HFFc6 (cell line): ENCODE results near the gene TAX1BP1. TPM values are rescaled to one million over a fixed set of nuclear protein-coding genes. Genes with fewer than 3 reads are reported as not detected.

Experiments used
- DNase-seq: peaks from one replicate; pipeline ENCODE4 v3.0.0-alpha.2; 2018
- H3K27ac Mint-ChIP-seq: 2 replicates; pipeline ENCODE4 v1.8.0; 2020; ENCODE audit warnings: mild to moderate bottlenecking, mixed read lengths
- H3K27me3 Mint-ChIP-seq: 2 replicates; pipeline ENCODE4 v1.8.0; 2021; ENCODE audit warnings: mild to moderate bottlenecking, moderate library complexity, mixed read lengths; ENCODE audit not compliant: insufficient read depth
- H3K36me3 Mint-ChIP-seq: 2 replicates; pipeline ENCODE4 v1.8.0; 2021; ENCODE audit warnings: low read depth, mixed read lengths
- H3K4me1 Mint-ChIP-seq: 2 replicates; pipeline ENCODE4 v1.8.0; 2020; ENCODE audit warnings: low read depth, mixed read lengths
- H3K4me3 Mint-ChIP-seq: 2 replicates; pipeline ENCODE4 v1.8.0; 2020; ENCODE audit warnings: mild to moderate bottlenecking, moderate library complexity, mixed read lengths
- H3K9me3 Mint-ChIP-seq: 2 replicates; pipeline ENCODE4 v1.8.0; 2020; ENCODE audit warnings: mild to moderate bottlenecking, mixed read lengths
- total RNA-seq, 6 experiments: library from RNA; stranded (reverse); fragmentation: NEBNext Ultra II Directional; extraction: Animal tissue kit (Norgen Biotek cat#: 25700); gene quantifications; 2 replicates in 1 of 6; 3 replicates in 5 of 6; pipeline ENCODE4 v1.2.3, GENCODE V29; 2021
- TF ChIP-seq, protein P1 (sequence below): fragments of 200-600 bp; sonication (generic); IDR thresholded peaks from 2 replicates; pipeline ENCODE4 v1.5.0; 2021; ENCODE audit warnings: antibody characterized with exemption, mild to moderate bottlenecking

The TAX1BP1 gene
- total RNA-seq, 6 experiments from 2014 or later = 106 to 138 (median 120) TPM

DNA sequence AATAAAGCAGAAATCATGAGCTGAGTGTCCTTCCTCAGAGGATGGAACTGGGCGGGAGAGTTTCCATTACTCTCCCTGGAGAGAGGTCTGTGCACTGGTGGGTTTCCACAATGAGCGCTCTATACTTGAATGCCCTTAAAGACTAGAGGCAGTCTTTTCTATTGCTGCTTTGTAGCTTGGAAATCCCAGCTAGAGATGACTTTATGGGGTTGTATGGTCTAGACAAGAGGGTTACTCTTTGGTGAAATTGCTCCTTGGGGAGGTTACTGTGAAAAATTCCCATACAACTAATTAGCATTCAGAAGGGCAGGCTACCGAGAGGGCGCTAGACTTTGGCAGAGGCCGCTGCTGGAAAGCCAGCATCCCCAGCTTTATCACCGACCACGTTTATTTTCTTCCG is 136.8 kb downstream of the TAX1BP1 start:
- no peak for DNase-seq
- no peak overlapping the region for H3K4me3 Mint-ChIP-seq
- peaks cover 2% of the 10 kb centered on the region; the same call in 1 of the 2 replicates for H3K27me3 Mint-ChIP-seq
- H3K9me3 Mint-ChIP-seq = no peaks in the 10 kb centered on the region
- peaks cover 8% of the 10 kb centered on the region for H3K36me3 Mint-ChIP-seq
- H3K4me1 Mint-ChIP-seq = peaks cover 13% of the 10 kb centered on the region
- TF ChIP-seq, protein P1, sequence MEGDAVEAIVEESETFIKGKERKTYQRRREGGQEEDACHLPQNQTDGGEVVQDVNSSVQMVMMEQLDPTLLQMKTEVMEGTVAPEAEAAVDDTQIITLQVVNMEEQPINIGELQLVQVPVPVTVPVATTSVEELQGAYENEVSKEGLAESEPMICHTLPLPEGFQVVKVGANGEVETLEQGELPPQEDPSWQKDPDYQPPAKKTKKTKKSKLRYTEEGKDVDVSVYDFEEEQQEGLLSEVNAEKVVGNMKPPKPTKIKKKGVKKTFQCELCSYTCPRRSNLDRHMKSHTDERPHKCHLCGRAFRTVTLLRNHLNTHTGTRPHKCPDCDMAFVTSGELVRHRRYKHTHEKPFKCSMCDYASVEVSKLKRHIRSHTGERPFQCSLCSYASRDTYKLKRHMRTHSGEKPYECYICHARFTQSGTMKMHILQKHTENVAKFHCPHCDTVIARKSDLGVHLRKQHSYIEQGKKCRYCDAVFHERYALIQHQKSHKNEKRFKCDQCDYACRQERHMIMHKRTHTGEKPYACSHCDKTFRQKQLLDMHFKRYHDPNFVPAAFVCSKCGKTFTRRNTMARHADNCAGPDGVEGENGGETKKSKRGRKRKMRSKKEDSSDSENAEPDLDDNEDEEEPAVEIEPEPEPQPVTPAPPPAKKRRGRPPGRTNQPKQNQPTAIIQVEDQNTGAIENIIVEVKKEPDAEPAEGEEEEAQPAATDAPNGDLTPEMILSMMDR = no peak
- H3K27ac Mint-ChIP-seq = no peak overlapping the region

Other genes with a start within 250 kb of the TAX1BP1 start
- gene HIBADH, start 77.3 kb upstream of the TAX1BP1 start, total RNA-seq = 10 to 100 TPM; 43.6 to 55.6 (median 47.3) TPM